Activated T-cell treated with anti-CD3 and anti-CD28 coated beads, Interleukin-2, amount 50 U/mL, for 4 hours (primary cell): ENCODE data around the gene DGCR2. TPM values are rescaled to one million over a fixed set of nuclear protein-coding genes. Genes with fewer than 3 reads are reported as not detected.
"Not testable (repeated sequence)": the region's sequence is repeated elsewhere in the genome, so short reads cannot be mapped to it uniquely, and the experiment has no call there.

ENCODE experiments used
- ATAC-seq, 2 donors: fragments of 200-7000 bp; cut with Tn5 transposase; one replicate each; pipeline ENCODE4 v1.10.0; 2021
- DNase-seq: peaks from one replicate; pipeline ENCODE4 v3.0.0-alpha.2; 2020
- H3K27me3 Mint-ChIP-seq: one replicate; pipeline ENCODE4 v1.8.0; 2021; ENCODE audit warnings: low read depth, mixed read lengths
- H3K36me3 Mint-ChIP-seq: one replicate; pipeline ENCODE4 v1.8.0; 2022; ENCODE audit warnings: mixed read lengths; ENCODE audit not compliant: insufficient read depth
- H3K4me1 Mint-ChIP-seq: one replicate; pipeline ENCODE4 v1.8.0; 2021; ENCODE audit warnings: low read depth, mixed read lengths
- H3K4me3 Mint-ChIP-seq: one replicate; pipeline ENCODE4 v1.8.0; 2021; ENCODE audit warnings: mild to moderate bottlenecking, moderate library complexity, mixed read lengths
- H3K9me3 Mint-ChIP-seq: one replicate; pipeline ENCODE4 v1.8.0; 2021; ENCODE audit warnings: mixed read lengths
- total RNA-seq, 3 donors: library from RNA; stranded (reverse); gene quantifications; one replicate each; pipeline ENCODE4 v1.2.1, GENCODE V29; 2021

Gene DGCR2
- total RNA-seq, 3 donors from 2014 or later: 25.8 to 27.7 (median 27.0) TPM

DNA sequence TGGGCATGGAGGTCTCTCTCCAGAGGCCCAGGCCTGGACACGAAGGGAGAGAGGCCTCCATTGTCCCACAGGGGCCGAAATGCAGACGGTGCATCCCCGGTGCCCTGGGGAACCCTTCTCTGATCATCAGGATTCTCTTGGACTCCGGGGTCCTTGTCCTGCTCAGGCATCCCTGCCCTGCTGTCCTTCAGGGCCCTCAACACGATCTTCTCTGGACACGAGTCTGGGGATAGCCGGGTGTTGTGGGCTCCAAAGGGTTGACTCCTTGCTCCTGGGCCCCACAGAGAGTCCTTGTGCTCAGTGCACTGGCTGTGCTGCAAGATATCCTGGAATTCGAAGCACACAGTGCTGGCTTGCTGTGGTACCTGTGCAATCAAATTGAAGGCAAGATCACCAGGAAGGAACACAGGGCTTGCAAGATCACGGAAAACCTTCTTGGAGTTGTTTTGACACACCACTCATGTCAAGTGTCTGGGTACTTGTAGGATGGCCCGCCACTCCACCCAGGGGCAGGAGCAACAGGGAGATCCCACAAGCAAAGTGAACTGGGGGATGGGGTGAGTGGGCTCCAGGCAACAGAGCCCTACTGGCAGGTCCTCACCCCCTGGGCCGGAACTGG, 124.8 kb downstream of the DGCR2 start:
- Mint-ChIP-seq H3K36me3 (no peaks in the 10 kb centered on the region), H3K9me3 (no peaks in the 10 kb centered on the region), H3K4me3 (no peak overlapping the region), H3K4me1 (no peaks in the 10 kb centered on the region), H3K27me3 (peaks cover 22% of the 10 kb centered on the region)
- ATAC-seq (no peak), DNase-seq (no peak)

DNA sequence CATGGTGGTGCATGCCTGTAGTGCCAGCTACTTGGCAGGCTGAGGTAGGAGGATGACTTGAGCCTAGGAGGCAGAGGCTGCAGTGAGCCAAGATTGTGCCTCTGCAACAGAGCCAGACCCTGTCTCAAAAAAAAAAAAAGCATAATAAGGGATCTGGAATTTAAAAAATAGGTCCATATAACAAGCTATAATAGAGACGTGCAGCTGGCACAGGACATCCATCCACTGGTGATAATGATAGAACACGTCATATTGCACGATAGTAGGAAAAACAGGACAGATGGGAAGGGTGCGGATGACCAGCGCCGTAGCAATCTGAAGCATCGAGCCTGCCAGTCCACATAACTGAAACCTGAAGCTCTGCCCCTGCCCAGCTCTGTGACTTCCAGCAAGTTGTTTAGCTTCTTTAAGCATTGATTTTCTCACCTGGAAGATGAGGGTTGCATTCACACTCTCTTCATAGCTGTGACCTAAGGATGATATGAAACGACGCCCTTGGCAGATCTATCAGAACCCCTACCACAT, 125.8 kb downstream of the DGCR2 start:
- no peaks in the 10 kb centered on the region for H3K36me3 Mint-ChIP-seq
- no peaks in the 10 kb centered on the region for H3K4me1 Mint-ChIP-seq
- no peak overlapping the region for H3K4me3 Mint-ChIP-seq
- peaks cover 27% of the 10 kb centered on the region for H3K27me3 Mint-ChIP-seq
- ATAC-seq (no peak), DNase-seq (no peak)
- no peaks in the 10 kb centered on the region for H3K9me3 Mint-ChIP-seq

DNA sequence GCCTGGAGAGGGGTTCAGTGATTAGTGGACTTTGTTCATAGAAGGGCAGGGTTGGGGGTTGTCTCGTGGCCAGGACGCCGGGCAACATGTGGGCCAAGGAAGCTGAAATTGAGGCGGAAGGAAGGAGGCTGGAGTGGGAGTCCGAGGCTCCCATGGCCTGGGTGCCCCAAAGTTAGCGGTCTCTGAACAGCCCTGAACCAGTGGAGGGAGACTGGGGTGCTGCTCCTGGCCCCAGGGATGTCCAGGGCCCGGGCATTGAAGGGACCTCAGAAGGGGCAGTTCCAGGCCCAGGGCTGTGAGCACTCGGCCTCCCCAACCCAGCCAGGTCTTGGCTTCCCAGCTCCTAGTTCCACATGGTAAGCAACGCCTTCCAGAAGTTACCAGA, 126.9 kb downstream of the DGCR2 start:
- Mint-ChIP-seq H3K4me1 (no peaks in the 10 kb centered on the region), H3K4me3 (no peak overlapping the region), H3K36me3 (no peaks in the 10 kb centered on the region), H3K9me3 (no peaks in the 10 kb centered on the region), H3K27me3 (peaks cover 27% of the 10 kb centered on the region)
- DNase-seq (no peak), ATAC-seq (no peak)

DNA sequence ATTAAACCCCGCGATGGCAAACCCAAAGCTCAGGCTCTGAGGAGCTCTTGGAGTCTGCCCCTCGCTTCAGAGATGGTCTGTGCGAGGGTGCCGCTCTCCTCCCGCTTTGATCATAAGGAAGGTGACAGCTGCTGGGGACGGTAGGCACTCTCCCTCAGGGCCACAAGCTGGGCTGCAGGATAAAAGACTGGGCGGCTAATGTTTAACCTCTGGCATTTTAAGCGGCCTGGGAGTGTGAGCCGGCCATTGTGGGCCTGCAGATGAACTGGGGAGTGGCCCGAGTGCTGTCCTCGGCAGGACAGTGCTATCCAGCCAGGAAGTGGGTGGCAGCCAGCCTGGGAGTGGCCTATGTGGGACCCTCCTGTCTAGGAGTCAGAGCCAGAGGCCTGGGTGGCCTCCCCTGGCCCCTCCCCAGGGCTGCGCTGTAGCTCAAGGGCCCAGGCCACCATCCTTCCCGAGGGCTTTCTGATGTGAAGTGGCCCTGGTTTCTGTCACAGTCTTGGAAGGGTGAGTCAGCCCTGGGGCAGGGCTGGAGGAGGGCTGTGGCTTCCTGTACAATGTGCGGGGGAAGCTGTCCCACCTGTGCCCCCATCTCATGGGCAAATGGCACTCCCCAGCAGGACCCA, 127.4 kb downstream of the DGCR2 start:
- peaks cover 27% of the 10 kb centered on the region for H3K27me3 Mint-ChIP-seq
- no peaks in the 10 kb centered on the region for H3K36me3 Mint-ChIP-seq
- H3K4me1 Mint-ChIP-seq: no peaks in the 10 kb centered on the region
- H3K4me3 Mint-ChIP-seq: no peak overlapping the region
- no peaks in the 10 kb centered on the region for H3K9me3 Mint-ChIP-seq
- ATAC-seq (no peak), DNase-seq (no peak)

DNA sequence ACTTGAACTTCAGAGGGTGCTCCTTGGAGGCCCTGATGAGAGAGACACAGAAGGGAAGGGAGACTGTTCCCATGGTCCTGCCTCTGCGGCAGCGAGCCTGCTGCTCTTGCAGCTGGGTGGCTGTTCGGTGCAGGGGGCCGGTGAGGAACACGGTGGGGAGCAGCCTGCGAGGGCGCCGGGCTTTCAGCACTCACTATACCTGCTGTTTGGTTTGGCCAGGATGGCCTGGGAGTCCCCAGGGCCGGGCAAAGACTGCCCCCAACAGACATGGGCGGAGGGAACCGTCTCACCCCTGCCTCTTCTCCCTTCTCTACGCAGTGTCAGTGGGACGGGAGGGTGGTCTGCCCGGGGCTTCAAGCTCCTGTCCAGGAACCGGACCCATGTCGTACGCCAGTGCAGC, 128.2 kb downstream of the DGCR2 start:
- no peaks in the 10 kb centered on the region for H3K4me1 Mint-ChIP-seq
- H3K36me3 Mint-ChIP-seq: no peaks in the 10 kb centered on the region
- peaks cover 27% of the 10 kb centered on the region for H3K27me3 Mint-ChIP-seq
- H3K4me3 Mint-ChIP-seq: no peak overlapping the region
- no peak for ATAC-seq
- no peak for DNase-seq
- H3K9me3 Mint-ChIP-seq: no peaks in the 10 kb centered on the region

DNA sequence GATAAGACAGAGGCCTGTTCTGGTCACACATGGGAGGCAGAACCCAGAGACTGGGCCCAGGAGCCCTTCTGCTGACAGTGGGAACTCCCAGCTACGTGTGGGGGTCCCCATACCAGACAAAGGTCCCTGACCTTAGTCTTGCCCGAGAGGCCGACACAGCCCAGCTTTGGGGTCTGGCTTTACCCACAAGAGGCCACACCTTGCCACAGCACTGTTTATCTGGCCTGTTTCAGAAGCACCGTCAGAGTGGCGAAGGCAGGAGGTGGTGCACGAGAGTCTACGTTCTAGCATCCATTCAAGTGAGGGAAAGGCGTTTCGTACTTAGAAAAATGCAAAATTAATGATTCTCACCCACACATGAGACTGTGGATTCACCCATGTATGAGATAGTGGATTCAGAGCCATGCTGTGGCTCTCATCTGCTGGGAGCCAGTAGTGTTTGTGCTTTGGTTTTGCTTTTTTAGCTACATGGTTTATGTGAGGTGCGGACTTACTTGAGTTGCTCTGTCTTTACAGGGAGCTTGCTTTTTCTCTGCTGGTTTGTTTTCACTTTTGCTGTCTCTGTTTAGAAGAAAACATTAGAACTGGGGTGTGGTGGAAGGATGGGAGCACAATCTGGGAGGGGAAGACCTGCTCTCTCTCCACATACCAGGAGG, 129.5 kb downstream of the DGCR2 start:
- H3K9me3 Mint-ChIP-seq: no peaks in the 10 kb centered on the region
- peaks cover 25% of the 10 kb centered on the region for H3K27me3 Mint-ChIP-seq
- H3K36me3 Mint-ChIP-seq: no peaks in the 10 kb centered on the region
- ATAC-seq (no peak), DNase-seq (no peak)
- no peaks in the 10 kb centered on the region for H3K4me1 Mint-ChIP-seq
- H3K4me3 Mint-ChIP-seq: no peak overlapping the region

DNA sequence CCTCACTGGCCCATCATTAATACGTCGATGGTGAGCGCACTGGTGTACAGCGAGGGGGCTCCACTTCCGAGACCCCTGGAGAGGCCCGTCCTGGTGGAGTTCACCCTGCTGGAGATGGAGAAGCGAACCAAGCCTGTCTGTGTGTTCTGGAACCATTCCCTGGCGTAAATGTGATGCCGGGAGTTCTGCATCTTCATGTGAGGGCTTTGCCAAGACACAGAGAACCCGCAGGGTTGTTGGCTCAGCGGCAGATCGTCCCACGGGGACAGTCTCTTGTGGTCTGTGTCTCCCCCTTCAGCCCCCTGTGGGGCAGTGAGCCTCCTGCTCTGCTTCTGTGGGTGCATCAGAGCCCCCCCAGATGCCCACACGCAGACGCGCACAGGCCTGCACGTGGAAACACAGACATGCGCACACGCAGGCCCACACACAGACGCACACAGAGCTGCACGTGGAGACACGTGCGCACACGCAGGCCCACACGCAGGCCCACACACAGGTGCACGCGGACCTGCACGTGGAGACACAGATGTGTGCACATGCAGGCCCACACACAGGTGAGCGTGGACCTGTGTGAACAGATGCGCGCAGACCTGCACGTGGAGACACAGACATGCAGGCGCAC, 130.3 kb downstream of the DGCR2 start:
- no peaks in the 10 kb centered on the region for H3K4me1 Mint-ChIP-seq
- H3K9me3 Mint-ChIP-seq: no peaks in the 10 kb centered on the region
- H3K4me3 Mint-ChIP-seq: no peak overlapping the region
- DNase-seq (no peak), ATAC-seq (no peak)
- H3K27me3 Mint-ChIP-seq: peaks cover 19% of the 10 kb centered on the region
- H3K36me3 Mint-ChIP-seq: no peaks in the 10 kb centered on the region

DNA sequence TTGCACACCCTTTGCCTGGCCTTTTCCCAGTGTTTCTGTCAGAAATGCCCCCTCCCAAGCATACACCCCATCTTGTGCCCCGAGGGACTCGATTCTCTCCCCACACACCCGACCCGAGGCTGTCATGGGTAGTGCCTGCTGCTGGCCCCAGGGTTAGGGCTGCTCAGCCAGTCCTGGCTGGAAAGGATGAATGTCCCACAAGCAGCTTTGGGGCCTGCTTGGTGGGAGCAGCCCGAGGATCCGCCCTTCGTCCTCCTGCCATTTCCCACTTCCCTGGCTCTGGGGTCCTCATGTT, 131.1 kb downstream of the DGCR2 start:
- H3K4me3 Mint-ChIP-seq: no peak overlapping the region
- ATAC-seq: no peak
- DNase-seq: no peak
- no peaks in the 10 kb centered on the region for H3K9me3 Mint-ChIP-seq
- no peaks in the 10 kb centered on the region for H3K36me3 Mint-ChIP-seq
- H3K4me1 Mint-ChIP-seq: no peaks in the 10 kb centered on the region
- H3K27me3 Mint-ChIP-seq: peaks cover 13% of the 10 kb centered on the region

DNA sequence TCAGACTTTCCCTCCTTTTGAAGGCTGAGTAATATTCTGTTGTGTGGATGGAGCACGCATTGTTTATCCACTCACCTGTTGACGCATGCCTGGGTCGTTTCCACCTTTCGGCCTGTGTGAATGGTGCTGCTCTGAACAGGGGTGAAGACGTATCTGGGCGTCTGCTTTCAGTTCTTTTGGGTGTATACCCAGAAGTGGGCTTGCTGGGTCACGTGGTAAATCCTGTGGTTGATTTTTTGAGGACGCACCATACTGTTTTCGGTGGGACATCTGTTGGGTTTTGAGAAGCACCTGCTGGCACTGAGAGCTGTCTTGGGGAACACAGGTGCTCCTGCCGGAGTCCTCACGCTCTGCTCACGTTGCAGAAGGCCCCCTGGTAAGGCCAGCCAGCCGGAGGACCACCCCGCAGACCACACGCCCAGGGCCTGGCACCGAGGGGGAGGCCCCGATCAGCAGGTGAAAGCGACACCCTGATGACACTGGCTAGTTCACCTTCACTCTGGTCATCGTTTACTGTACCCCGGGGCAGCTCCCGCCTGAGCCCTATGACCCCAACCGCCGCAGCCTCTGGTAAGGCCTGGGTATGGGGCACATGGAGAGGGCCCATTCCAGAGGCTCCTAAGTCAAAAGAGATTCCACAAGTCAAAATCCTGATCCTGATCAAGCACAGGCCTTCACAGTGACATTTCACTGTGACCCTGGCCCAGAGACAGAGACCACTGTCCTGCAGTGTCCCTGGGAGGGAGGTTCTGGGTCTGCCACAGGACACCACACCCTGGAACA, 131.7 kb downstream of the DGCR2 start:
- ATAC-seq (no peak), DNase-seq (no peak)
- Mint-ChIP-seq H3K4me3 (no peak overlapping the region), H3K27me3 (peaks cover 10% of the 10 kb centered on the region), H3K4me1 (no peaks in the 10 kb centered on the region), H3K36me3 (no peaks in the 10 kb centered on the region), H3K9me3 (no peaks in the 10 kb centered on the region)

DNA sequence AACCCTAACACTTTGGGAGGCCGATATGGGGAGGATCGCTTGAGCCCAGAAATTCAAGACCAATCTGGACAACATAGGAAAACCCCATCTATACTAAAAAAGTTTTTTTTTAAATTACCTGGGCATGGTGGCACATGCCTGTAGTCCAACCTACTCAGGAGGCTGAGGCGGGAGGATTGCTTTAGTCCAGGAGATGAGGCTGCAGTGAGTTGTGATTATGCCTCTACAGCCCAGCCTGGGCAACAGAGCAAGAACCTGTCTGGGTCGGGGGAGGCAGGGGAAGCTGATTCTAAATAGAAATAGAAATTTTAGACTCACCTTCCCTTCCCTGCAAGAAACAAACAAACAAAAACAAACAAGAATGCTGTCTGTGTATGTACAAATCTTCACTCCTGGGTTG, 133.3 kb downstream of the DGCR2 start:
- peaks cover 10% of the 10 kb centered on the region for H3K27me3 Mint-ChIP-seq
- no peaks in the 10 kb centered on the region for H3K9me3 Mint-ChIP-seq

DNA sequence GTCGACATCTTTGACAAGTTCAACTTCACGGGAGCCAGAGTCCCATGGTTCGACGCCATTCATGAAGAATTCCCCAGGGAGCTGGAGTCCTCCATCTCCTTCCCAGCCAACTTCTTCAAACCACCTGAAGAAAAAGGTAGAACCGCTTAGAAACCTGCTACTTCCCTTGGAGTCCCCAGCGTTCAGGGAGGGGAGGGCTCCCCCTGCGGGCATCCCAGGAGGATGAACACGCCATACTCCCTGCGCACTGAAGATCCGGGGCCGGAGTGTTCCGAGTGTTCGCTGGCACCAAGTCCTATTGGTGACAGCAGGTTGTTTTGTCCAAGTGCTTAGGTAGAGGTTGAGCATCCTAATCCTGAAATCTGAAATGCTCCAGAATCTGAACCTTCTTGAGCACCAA, 134.4 kb downstream of the DGCR2 start:
- H3K36me3 Mint-ChIP-seq: no peaks in the 10 kb centered on the region
- H3K4me3 Mint-ChIP-seq: no peak overlapping the region
- no peaks in the 10 kb centered on the region for H3K9me3 Mint-ChIP-seq
- peaks cover 7% of the 10 kb centered on the region for H3K27me3 Mint-ChIP-seq
- no peaks in the 10 kb centered on the region for H3K4me1 Mint-ChIP-seq
- DNase-seq (no peak), ATAC-seq (peak in 1 of 2 donors; percentile 56)

More for the DNA sequence above, 133.3 kb downstream of the DGCR2 start:
- DNase-seq (no peak), ATAC-seq (no peak)
- Mint-ChIP-seq H3K4me3 (no peak overlapping the region), H3K36me3 (no peaks in the 10 kb centered on the region), H3K4me1 (no peaks in the 10 kb centered on the region)

DNA sequence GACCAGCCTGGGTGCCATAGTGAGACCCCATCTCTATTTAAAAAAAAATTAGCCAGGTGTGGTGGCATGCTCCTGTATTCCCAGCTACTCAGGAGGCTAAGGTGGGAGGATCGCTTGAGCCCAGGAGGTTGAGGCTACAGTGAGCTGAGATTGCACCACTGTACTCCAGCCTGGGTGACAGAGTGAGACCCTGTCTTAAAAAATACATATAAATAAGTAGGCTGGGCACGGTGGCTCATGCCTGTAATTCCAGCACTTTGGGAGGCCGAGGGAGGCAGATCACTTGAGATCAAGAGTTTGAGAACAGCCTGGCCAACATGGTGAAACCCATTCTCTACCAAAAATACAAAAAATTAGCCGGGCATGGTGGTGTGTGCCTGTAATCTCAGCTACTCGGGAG, 135.1 kb downstream of the DGCR2 start:
- not testable (repeated sequence) for H3K4me1 Mint-ChIP-seq, H3K4me3 Mint-ChIP-seq, H3K9me3 Mint-ChIP-seq, ATAC-seq, H3K27me3 Mint-ChIP-seq, DNase-seq, H3K36me3 Mint-ChIP-seq
